T-cell (primary cell): Measurements from ENCODE around the gene PTPRA. TPM values are rescaled to one million over a fixed set of nuclear protein-coding genes. Genes with fewer than 3 reads are reported as not detected.
A peak's percentile ranks its signal among the peaks of the same experiment; 100 is the strongest.

Experiments
- ATAC-seq, 4 experiments: fragments of 200-7000 bp in 3 of 4; fragments of 150-1000 bp in 1 of 4; cut with Tn5 transposase; replicated peaks in 1 of 4; 1 replicate in 3 of 4; 2 replicates in 1 of 4; pipeline ENCODE4 v1.10.0; 2021; ENCODE audit warnings: moderate library complexity in 3 of 4, mild to moderate bottlenecking in 2 of 4, moderate number of reproducible peaks in 1 of 4
- CTCF ChIA-PET, 2 donors: fragments of 300-600 bp; sonication (Branson Sonifier 250); formaldehyde crosslinking; loops; one replicate each; lab custom pipeline; 2022; ENCODE audit warnings: antibody characterized with exemption in 2 of 2; lab: Charles Lee
- POLR2A ChIA-PET, 2 donors: fragments of 300-600 bp; sonication (Branson Sonifier 250); formaldehyde crosslinking; loops; one replicate each; lab custom pipeline; 2022; ENCODE audit warnings: antibody characterized with exemption in 2 of 2; lab: Charles Lee
- DNase-seq, 35 experiments: peaks; one replicate each; pipeline versions ENCODE4 v3.0.0 to v3.0.0-alpha.2; 2013 to 2023
- H3K27ac ChIP-seq: one replicate; pipeline ENCODE4 v1.5.1; 2013; ENCODE audit warnings: low read length
- H3K27me3 ChIP-seq, 2 experiments: replicated peaks in 1 of 2; 1 replicate in 1 of 2; 2 replicates in 1 of 2; pipeline versions ENCODE4 v1.6.1 to v1.7.0; 2013; ENCODE audit warnings: low read length in 1 of 2, mixed read lengths in 1 of 2; ENCODE audit not compliant: control insufficient read depth in 2 of 2, insufficient read depth in 2 of 2; ENCODE audit errors: extremely low read depth in 1 of 2
- H3K36me3 ChIP-seq, 2 donors: 1 replicate in 1 of 2; 2 replicates in 1 of 2; pipeline versions ENCODE4 v1.6.1 to v1.7.0; 2013; ENCODE audit warnings: low read length in 1 of 2; ENCODE audit not compliant: control insufficient read depth in 2 of 2, insufficient read depth in 1 of 2; ENCODE audit errors: extremely low read depth in 1 of 2
- H3K4me1 ChIP-seq, 2 experiments: 1 replicate in 1 of 2; 2 replicates in 1 of 2; pipeline versions ENCODE4 v1.6.1 to v1.7.0; 2013; ENCODE audit warnings: low read length in 2 of 2, mixed read lengths in 1 of 2; ENCODE audit not compliant: insufficient read depth in 2 of 2, control insufficient read depth in 1 of 2; ENCODE audit errors: extremely low read depth in 1 of 2
- H3K4me3 ChIP-seq, 2 donors: 1 replicate in 1 of 2; 2 replicates in 1 of 2; pipeline versions ENCODE4 v1.5.1 to v1.7.0; 2013; ENCODE audit warnings: mild to moderate bottlenecking in 2 of 2, low read length in 1 of 2, moderate library complexity in 1 of 2; ENCODE audit not compliant: control insufficient read depth in 1 of 2; ENCODE audit errors: extremely low read depth in 1 of 2
- H3K9me3 ChIP-seq: 2 replicates; pipeline ENCODE4 v1.7.0; 2013
- H3K27ac Mint-ChIP-seq, 2 donors: one replicate each; pipeline ENCODE4 v1.8.0; 2020 to 2021; ENCODE audit warnings: mild to moderate bottlenecking in 2 of 2, mixed read lengths in 2 of 2
- H3K27me3 Mint-ChIP-seq, 2 donors: one replicate each; pipeline ENCODE4 v1.8.0; 2021 to 2022; ENCODE audit warnings: mixed read lengths in 2 of 2
- H3K36me3 Mint-ChIP-seq: one replicate; pipeline ENCODE4 v1.8.0; 2021; ENCODE audit warnings: mixed read lengths
- H3K4me1 Mint-ChIP-seq, 3 donors: one replicate each; pipeline ENCODE4 v1.8.0; 2020 to 2022; ENCODE audit warnings: mixed read lengths in 3 of 3, mild to moderate bottlenecking in 1 of 3
- H3K4me3 Mint-ChIP-seq, 3 donors: one replicate each; pipeline ENCODE4 v1.8.0; 2020 to 2022; ENCODE audit warnings: mild to moderate bottlenecking in 3 of 3, mixed read lengths in 3 of 3, moderate library complexity in 3 of 3
- H3K9me3 Mint-ChIP-seq, 3 donors: one replicate each; pipeline ENCODE4 v1.8.0; 2020 to 2022; ENCODE audit warnings: mixed read lengths in 3 of 3
- WGBS: methylation state at CpG from one replicate; pipeline ENCODE4 v1.1.5; 2013; ENCODE audit warnings: missing lambda C conversion rate; ENCODE audit not compliant: insufficient coverage; 5-methylcytosine and 5-hydroxymethylcytosine counted together
- total RNA-seq, 35 experiments: library from RNA in 6 of 35; stranded (reverse) in 6 of 35; fragments of 120-200 nt in 1 of 35; gene quantifications; one replicate each; pipeline versions ENCODE4 v1.2.1 to v1.2.4 and lab custom pipeline; 2013 to 2026

The PTPRA gene
- total RNA-seq, 5 donors from 2014 or later (not counting 1 experiment from before 2014, with no cell fraction given): 66.2 to 98.6 (median 71.5) TPM

DNA sequence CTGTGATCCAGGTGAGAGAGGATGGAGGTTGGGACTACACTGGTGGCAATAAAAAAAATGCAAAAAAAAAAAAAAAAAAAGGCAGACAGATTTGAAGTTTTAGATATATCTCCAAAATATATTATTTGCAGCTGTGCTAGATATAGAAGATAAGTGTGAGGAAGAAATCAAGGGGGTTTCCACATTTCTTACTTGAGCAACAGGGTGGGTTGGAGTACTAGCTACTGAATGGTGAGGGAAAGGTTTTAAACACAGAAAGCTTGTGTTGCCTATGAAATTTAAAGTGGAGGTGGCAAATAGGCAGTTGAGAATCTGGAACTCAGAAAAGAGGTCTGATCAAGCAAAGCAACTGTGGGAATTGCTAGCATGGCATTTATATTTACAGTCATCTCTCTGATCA lies 110.2 kb downstream of the PTPRA start:
- Mint-ChIP-seq H3K4me1 (peaks cover 2 to 17% (median 5%) of the 10 kb centered on the region in 3 donors), H3K4me3 (no peak overlapping the region), H3K27ac (no peak overlapping the region), H3K9me3 (no peaks in the 10 kb centered on the region), H3K36me3 (peaks cover 24% of the 10 kb centered on the region), H3K27me3 (no peaks in the 10 kb centered on the region)
- ATAC-seq: no peak
- Histone ChIP-seq H3K27ac (peak overlapping the region; percentile 26), H3K36me3 (peaks cover 9 to 41% of the 10 kb centered on the region in 2 donors), H3K9me3 (no peaks in the 10 kb centered on the region), H3K4me3 (no peak overlapping the region), H3K27me3 (no peaks in the 10 kb centered on the region), H3K4me1 (peaks cover 0 to 9% of the 10 kb centered on the region in 2 experiments)
- ChIA-PET CTCF (interaction anchor here (0.6 to 1.1 kb wide), 4 partner anchors 10 to 118 kb away, joined by 3 to 6 read pairs (median 4); no protein-coding TSS in a partner anchor), POLR2A (no interaction called here)
- DNase-seq: peak in 1 of 35 experiments; percentile 7

DNA sequence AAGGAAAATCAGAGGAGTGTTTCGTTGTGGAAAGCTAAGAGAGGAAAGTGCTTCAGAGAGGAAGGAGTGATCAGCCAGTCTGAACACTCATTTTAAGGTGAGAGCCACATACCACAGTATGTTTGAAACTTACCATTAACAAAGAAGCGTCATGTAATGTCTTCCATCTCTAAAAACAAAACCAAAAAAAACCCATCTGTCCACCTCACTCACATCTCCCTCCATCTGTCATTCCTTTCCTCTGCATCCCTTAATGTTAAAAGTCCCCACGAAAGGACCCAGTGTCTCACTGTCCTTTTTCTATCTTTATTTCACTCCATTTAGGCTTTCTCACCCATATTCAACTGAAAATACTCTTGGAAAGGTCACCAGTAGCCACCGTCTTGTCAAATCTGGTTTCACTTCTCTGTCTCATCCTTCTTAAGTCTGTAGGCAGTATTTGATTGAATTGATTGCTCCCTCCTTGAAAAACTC lies 110.8 kb downstream of the PTPRA start:
- H3K4me3 Mint-ChIP-seq: no peak overlapping the region
- H3K36me3 Mint-ChIP-seq: peaks cover 28% of the 10 kb centered on the region
- Histone ChIP-seq H3K27me3 (no peaks in the 10 kb centered on the region), H3K4me3 (no peak overlapping the region), H3K36me3 (peaks cover 9 to 44% of the 10 kb centered on the region in 2 donors), H3K9me3 (no peaks in the 10 kb centered on the region), H3K4me1 (peaks cover 0 to 9% of the 10 kb centered on the region in 2 experiments), H3K27ac (peak overlapping the region; percentile 26)
- ChIA-PET CTCF (interaction anchor here (0.6 to 1.1 kb wide), 4 partner anchors 11 to 119 kb away, joined by 3 to 6 read pairs (median 4); no protein-coding TSS in a partner anchor), POLR2A (no interaction called here)
- no peaks in the 10 kb centered on the region for H3K27me3 Mint-ChIP-seq
- ATAC-seq (peak in 2 of 4 experiments; percentile 36 to 48), DNase-seq (peak in 1 of 35 experiments; percentile 27)
- no peak overlapping the region for H3K27ac Mint-ChIP-seq
- 58% methylated on average over 1 of the region's 4 CpGs for WGBS
- peaks cover 2 to 16% (median 4%) of the 10 kb centered on the region in 3 donors for H3K4me1 Mint-ChIP-seq
- no peaks in the 10 kb centered on the region for H3K9me3 Mint-ChIP-seq

DNA sequence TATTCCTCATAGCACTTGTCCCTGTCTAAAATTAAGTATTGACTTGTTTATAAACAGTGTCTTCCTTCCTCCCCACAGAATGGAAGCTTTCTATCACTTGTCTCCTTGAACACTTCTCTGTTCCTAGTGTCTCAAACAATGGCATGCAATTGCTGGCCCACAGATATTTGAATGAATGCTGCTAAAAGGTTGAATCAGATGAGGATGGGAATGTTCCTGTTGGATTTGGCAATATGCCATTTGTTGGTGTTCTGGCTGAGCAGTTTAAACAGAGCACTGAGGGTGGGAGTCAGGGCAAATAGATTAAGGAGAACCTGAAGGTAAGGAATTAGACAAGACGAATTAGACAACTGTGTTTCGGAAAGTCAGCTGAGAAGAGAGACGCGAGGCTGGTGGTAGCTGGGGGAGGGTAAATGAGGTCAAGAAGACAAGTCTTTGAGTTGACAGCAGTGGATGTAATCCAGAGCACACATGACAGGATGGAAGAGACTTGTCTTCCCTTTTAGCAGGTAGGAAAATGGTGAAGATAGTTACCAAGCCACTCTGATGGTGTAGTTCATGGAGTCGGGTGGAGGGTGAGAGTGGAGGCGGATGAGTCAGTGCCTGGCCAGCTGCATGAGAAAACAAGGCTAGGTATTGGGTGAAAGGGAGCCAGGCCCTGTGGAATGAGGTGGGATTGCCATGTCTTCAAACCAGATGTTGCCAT lies 111.8 kb downstream of the PTPRA start:
- Mint-ChIP-seq H3K4me3 (no peak overlapping the region), H3K9me3 (no peaks in the 10 kb centered on the region), H3K27me3 (no peaks in the 10 kb centered on the region), H3K36me3 (peaks cover 35% of the 10 kb centered on the region), H3K27ac (no peak overlapping the region), H3K4me1 (peaks cover 2 to 9% (median 4%) of the 10 kb centered on the region in 3 donors)
- Histone ChIP-seq H3K36me3 (peaks cover 16 to 53% of the 10 kb centered on the region in 2 donors), H3K27ac (no peak overlapping the region), H3K9me3 (no peaks in the 10 kb centered on the region), H3K4me1 (peaks cover 0 to 9% of the 10 kb centered on the region in 2 experiments), H3K27me3 (no peaks in the 10 kb centered on the region), H3K4me3 (no peak overlapping the region)
- 97% methylated on average over 6 of the region's 6 CpGs for WGBS
- DNase-seq (no peak), ATAC-seq (no peak)
- POLR2A ChIA-PET: no interaction called here
- CTCF ChIA-PET: no interaction called here

GRCh38 chr20:2986466-2986865 lies 113.2 kb downstream of the PTPRA start:
- Mint-ChIP-seq H3K4me3 (no peak overlapping the region), H3K4me1 (peaks cover 2 to 9% (median 4%) of the 10 kb centered on the region in 3 donors), H3K27ac (no peak overlapping the region), H3K9me3 (no peaks in the 10 kb centered on the region), H3K36me3 (peaks cover 43% of the 10 kb centered on the region), H3K27me3 (no peaks in the 10 kb centered on the region)
- Histone ChIP-seq H3K36me3 (peaks cover 16 to 66% of the 10 kb centered on the region in 2 donors), H3K4me1 (peaks cover 0 to 9% of the 10 kb centered on the region in 2 experiments), H3K9me3 (no peaks in the 10 kb centered on the region), H3K27me3 (no peaks in the 10 kb centered on the region), H3K27ac (no peak overlapping the region), H3K4me3 (no peak overlapping the region)
- POLR2A ChIA-PET: no interaction called here
- WGBS: no CpG with 5 or more reads among the region's 2 CpGs
- no peak for ATAC-seq
- DNase-seq: no peak
- CTCF ChIA-PET: no interaction called here

GRCh38 chr20:2987861-2988260 lies 114.6 kb downstream of the PTPRA start:
- peaks cover 0 to 9% (median 2%) of the 10 kb centered on the region in 3 donors for H3K4me1 Mint-ChIP-seq
- Histone ChIP-seq H3K36me3 (peaks cover 16 to 76% of the 10 kb centered on the region in 2 donors), H3K27ac (no peak overlapping the region), H3K4me3 (no peak overlapping the region), H3K9me3 (no peaks in the 10 kb centered on the region), H3K4me1 (peaks cover 0 to 9% of the 10 kb centered on the region in 2 experiments), H3K27me3 (no peaks in the 10 kb centered on the region)
- peaks cover 53% of the 10 kb centered on the region for H3K36me3 Mint-ChIP-seq
- POLR2A ChIA-PET: interaction anchor here in 1 of 2 donors (0.5 kb wide), 1 partner anchor 118 kb away, joined by 3 read pairs; no protein-coding TSS in a partner anchor
- no peak for ATAC-seq
- 100% methylated on average over 2 of the region's 5 CpGs for WGBS
- CTCF ChIA-PET: no interaction called here
- no peaks in the 10 kb centered on the region for H3K27me3 Mint-ChIP-seq
- H3K27ac Mint-ChIP-seq: no peak overlapping the region
- DNase-seq: no peak
- no peak overlapping the region for H3K4me3 Mint-ChIP-seq
- H3K9me3 Mint-ChIP-seq: no peaks in the 10 kb centered on the region

- Histone ChIP-seq H3K9me3 (no peaks in the 10 kb centered on the region), H3K27me3 (no peaks in the 10 kb centered on the region), H3K36me3 (peaks cover 14 to 86% of the 10 kb centered on the region in 2 donors), H3K4me1 (no peaks in the 10 kb centered on the region), H3K4me3 (no peak overlapping the region), H3K27ac (no peak overlapping the region)
- ChIA-PET POLR2A (no interaction called here), CTCF (no interaction called here)
- Mint-ChIP-seq H3K27me3 (no peaks in the 10 kb centered on the region), H3K4me3 (no peak overlapping the region), H3K36me3 (peaks cover 75% of the 10 kb centered on the region), H3K27ac (no peak overlapping the region), H3K4me1 (peaks cover 0 to 4% (median 0%) of the 10 kb centered on the region in 3 donors), H3K9me3 (no peaks in the 10 kb centered on the region)
- no peak for ATAC-seq
- no peak for DNase-seq
- WGBS: 100% methylated on average over 1 of the region's 5 CpGs
Observed at GRCh38 chr20:2991532-2991931, 118.3 kb downstream of the PTPRA start.
